NB4 (cell line): ENCODE results near the gene MAD1L1.
"Not testable (repeated sequence)": the region's sequence is repeated elsewhere in the genome, so short reads cannot be mapped to it uniquely, and the experiment has no call there.

Experiments used
- DNase-seq: peaks from one replicate; pipeline ENCODE4 v3.0.0; 2010; ENCODE audit warnings: low read depth
- H3K4me3 ChIP-seq: one replicate; pipeline ENCODE4 v1.5.1; 2011; ENCODE audit warnings: mild to moderate bottlenecking, low read depth, low read length, moderate library complexity
- MYC ChIP-seq: IDR thresholded peaks from 2 replicates; pipeline ENCODE4 v1.6.1; 2011; ENCODE audit warnings: low read depth, low read length
- POLR2A ChIP-seq: IDR thresholded peaks from 2 replicates; pipeline ENCODE4 v1.6.1; 2011; ENCODE audit warnings: mild to moderate bottlenecking; ENCODE audit not compliant: insufficient read length; ENCODE audit errors: extremely low read depth
- TF ChIP-seq, protein P1 (sequence below): IDR thresholded peaks from 2 replicates; pipeline ENCODE4 v1.6.1; 2011; ENCODE audit warnings: low read depth, low read length
- TF ChIP-seq, protein P2 (sequence below): IDR thresholded peaks from one replicate; pipeline ENCODE4 v1.5.1; 2012; ENCODE audit warnings: low read depth, low read length

Gene MAD1L1

DNA sequence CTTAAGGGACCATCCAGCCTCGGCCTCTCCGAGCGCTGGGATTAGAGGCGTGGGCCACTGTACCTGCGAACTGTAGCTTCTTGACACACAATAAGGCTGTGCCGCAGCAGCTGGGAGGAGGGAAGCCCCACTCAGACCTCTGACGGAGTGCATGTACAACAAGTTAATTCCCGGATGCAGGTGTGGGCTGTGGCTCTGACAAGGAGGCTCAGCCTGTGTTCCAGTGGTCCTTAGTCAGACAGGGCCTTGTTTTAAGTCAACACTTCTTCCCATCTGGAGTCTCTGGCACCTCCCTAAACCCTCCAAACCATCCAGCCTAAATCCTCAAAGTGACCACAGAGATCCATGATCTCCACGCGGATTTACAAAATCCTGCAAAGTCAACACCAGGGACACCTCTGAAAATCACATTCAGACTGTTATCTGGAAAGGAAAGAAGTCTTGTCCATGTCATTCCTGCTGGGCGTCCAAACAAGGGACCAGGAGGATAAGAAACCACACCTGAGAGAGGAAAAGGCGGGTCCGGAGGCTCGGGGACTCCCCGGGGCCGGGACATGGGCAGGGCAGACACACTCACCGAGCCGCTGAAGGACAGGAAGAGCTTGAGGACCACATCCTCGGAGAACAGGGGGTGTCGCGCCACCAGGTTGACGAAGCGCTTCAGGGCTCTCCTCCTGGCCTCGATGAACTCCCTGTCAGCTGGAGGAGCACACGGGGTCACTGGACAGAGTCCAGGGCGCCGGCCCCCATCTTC, 38.7 kb upstream of the MAD1L1 start:
- H3K4me3 ChIP-seq: no peak overlapping the region
- TF ChIP-seq, protein P1, sequence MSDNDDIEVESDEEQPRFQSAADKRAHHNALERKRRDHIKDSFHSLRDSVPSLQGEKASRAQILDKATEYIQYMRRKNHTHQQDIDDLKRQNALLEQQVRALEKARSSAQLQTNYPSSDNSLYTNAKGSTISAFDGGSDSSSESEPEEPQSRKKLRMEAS: no peak
- TF ChIP-seq POLR2A: no peak
- no peak for TF ChIP-seq MYC
- TF ChIP-seq, protein P2, sequence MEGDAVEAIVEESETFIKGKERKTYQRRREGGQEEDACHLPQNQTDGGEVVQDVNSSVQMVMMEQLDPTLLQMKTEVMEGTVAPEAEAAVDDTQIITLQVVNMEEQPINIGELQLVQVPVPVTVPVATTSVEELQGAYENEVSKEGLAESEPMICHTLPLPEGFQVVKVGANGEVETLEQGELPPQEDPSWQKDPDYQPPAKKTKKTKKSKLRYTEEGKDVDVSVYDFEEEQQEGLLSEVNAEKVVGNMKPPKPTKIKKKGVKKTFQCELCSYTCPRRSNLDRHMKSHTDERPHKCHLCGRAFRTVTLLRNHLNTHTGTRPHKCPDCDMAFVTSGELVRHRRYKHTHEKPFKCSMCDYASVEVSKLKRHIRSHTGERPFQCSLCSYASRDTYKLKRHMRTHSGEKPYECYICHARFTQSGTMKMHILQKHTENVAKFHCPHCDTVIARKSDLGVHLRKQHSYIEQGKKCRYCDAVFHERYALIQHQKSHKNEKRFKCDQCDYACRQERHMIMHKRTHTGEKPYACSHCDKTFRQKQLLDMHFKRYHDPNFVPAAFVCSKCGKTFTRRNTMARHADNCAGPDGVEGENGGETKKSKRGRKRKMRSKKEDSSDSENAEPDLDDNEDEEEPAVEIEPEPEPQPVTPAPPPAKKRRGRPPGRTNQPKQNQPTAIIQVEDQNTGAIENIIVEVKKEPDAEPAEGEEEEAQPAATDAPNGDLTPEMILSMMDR: no peak
- DNase-seq: no peak

DNA sequence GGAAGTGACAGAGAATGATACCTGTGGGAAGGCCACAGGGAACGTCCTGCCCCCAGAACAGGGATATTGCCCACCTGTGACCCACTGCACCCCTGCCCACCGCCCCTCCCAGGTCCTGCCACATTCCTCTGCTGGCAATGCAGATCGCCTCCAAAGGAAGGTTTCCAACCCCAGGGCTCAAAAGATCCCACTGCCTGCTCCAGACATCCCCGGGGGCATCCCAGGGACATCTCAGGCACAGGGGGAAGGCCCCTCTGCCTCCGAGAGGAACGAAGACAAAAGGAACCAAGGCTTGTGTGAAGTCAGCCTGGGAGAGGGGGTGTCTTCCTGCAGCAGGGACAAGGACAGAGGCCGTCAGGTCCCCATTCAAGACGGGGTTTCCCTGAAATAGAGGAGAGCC, 37.8 kb upstream of the MAD1L1 start:
- H3K4me3 ChIP-seq: no peak overlapping the region
- no peak for DNase-seq
- TF ChIP-seq MYC: no peak
- TF ChIP-seq, protein P2: no peak
- no peak for TF ChIP-seq POLR2A
- TF ChIP-seq, protein P1: no peak

DNA sequence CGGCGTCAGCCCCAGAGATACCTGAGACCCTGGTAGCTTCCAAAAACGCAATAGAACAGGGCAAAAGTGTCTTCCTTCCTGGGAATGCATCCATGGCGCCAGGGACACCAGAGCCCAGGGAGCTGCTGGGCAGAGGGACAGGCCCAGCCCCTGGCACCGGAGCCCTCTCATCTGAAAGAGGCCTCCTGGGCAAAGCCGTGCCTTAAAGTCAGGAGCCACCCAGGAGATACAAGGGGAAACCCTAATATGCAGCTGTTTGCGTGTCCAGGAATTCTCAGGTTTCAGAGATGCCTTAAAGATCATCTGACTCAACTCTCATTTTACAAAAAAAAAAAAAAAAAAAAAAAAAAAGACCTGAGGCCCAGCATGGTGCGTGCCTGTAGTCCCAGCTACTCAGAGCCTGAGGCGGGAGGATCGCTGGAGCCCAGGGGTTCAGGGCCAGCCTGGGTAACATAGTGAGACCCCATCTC, 37.3 kb upstream of the MAD1L1 start:
- TF ChIP-seq, protein P2: no peak
- TF ChIP-seq POLR2A (no peak), MYC (no peak)
- TF ChIP-seq, protein P1: no peak
- DNase-seq: no peak

DNA sequence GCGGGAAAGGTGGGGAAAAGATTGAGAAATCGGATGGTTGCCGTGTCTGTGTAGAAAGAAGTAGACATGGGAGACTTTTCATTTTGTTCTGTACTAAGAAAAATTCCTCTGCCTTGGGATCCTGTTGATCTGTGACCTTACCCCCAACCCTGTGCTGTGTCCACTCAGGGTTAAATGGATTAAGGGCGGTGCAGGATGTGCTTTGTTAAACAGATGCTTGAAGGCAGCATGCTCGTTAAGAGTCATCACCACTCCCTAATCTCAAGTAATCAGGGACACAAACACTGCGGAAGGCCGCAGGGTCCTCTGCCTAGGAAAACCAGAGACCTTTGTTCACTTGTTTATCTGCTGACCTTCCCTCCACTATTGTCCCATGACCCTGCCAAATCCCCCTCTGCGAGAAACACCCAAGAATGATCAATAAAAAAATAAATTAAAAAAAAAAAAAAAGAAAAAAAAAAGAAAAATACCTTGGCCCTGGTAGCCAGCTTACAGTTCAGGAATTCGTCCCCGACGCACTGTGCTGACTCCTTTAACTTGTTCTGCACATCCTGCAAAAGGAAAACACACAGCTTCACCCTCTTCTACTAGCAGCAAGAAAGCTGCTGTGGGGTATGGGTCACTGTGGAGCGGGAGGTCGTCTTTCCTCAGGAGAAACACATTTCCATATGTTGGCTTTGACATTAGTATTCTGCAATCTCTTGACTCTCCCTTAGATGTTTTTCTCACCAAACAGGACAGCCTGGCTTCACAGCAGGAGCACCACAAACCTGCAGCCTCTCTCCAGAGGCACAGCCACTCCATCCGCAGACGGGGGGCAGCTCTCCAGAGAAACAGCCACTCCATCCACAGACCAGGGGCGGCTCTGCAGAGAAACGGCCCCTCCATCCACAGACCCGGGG, 36.6 kb upstream of the MAD1L1 start:
- DNase-seq, H3K4me3 ChIP-seq: not testable (repeated sequence)

More for the DNA sequence above, 37.3 kb upstream of the MAD1L1 start:
- H3K4me3 ChIP-seq: no peak overlapping the region

DNA sequence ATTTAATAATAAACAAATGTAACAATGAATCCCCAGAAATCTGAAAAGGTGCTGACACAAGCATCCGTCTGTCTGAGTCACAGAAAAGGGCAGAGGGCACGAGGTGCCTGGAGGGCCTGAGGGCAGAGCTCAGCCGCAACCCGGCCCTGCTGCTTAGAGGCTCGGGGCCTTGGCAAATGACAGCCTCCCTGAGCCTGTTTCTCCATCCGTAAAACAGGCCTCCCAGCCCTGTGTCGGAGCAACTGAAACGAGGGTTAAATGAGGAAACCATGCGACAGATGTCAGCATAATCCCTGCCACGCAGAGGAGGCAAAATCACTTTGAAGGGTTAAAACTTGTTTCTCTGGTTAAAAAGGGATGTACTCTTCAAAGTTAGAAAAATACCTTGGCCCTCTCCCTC, 34.2 kb upstream of the MAD1L1 start:
- no peak overlapping the region for H3K4me3 ChIP-seq
- TF ChIP-seq, protein P2: no peak
- TF ChIP-seq, protein P1: no peak
- no peak for TF ChIP-seq POLR2A
- TF ChIP-seq MYC: no peak
- DNase-seq: no peak

DNA sequence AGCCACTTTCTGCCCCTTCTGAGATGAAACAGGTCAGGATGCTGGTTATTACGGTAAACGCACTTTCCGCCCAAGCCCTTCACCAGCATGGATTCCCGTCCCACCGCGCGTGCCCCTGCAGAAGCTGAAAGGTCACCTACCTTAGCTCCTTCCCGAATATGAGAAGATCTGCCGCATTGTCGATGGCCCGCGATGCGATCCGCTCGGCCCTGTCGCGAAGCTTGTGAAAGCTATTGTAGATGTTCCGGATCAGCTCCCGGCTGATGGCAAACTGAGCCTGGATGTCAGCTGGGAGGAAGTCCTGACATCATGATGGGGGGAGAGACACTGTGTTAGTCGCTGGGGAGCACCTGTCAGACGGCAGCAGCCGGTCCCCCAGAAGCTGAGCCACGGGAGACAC, 31.4 kb upstream of the MAD1L1 start:
- no peak for DNase-seq
- TF ChIP-seq, protein P2: no peak
- TF ChIP-seq, protein P1: no peak
- TF ChIP-seq POLR2A (no peak), MYC (no peak)

More for the DNA sequence above, 31.4 kb upstream of the MAD1L1 start:
- H3K4me3 ChIP-seq: no peak overlapping the region
